ENCODE results near the gene REEP5.

REEP5 gene

DNA sequence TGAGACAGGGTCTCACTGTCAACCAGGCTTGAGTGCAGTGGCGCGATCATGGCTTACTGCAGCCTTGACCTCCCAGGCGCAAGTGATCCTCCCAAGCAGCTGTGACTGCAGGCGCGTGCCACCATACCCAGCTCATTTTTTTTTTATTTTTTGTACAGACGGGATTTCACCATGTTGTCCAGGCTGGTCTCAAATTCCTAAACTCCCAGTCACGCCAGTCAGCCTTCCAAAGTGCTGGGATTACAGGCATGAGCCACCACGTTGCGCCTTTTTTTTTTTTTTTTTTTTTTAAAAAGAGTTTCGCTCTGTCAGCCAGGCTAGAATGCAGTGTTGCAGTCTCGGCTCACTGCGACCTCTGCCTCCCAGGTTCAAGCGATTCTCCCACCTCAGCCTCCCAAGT, 88.1 kb downstream of the REEP5 start:
- no peak for DNase-seq (ENCODE audit: low spot score)

DNA sequence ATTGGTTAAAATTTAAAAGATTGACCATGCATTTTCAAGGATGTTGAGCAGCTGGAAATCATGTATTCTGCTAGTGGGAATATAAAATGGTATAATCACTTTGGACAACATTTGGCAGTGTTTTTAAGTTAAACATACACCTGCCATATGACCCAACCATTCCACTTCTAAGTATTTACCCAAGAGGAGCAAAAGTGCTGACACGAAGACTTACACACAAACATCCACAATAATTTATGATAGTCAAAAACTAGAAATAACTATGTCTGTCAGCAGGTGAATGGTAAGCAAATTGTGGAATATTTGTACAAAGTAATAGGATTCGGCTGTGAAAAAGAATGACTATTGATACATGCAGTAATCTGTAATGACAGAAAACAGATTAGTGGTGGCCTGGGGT, 91.6 kb downstream of the REEP5 start:
- no peak for DNase-seq (ENCODE audit: low spot score)

Measured in left forelimb (tissue), 1 donor.